ENCODE data around the gene HIKESHI.

DNA sequence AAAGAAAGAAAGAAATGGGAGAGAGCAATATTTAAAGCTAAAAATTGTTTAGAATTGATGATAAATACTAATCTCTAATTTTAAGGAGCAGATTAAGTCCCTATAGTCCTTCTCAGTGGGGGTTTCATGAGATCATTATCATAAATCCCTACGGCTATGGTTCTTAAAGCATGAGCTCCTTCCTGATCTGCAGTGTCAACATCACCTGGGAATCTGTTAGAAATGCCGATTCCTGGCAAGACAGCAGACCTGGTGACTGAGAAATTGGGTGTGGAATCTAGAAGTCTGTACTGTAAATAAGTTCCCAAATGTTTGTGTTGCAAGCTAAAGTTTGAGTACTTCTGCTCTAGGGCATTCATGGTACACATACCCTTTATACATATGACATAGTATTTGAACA is 12.6 kb downstream of the HIKESHI start:
- TF ChIP-seq, protein P1, sequence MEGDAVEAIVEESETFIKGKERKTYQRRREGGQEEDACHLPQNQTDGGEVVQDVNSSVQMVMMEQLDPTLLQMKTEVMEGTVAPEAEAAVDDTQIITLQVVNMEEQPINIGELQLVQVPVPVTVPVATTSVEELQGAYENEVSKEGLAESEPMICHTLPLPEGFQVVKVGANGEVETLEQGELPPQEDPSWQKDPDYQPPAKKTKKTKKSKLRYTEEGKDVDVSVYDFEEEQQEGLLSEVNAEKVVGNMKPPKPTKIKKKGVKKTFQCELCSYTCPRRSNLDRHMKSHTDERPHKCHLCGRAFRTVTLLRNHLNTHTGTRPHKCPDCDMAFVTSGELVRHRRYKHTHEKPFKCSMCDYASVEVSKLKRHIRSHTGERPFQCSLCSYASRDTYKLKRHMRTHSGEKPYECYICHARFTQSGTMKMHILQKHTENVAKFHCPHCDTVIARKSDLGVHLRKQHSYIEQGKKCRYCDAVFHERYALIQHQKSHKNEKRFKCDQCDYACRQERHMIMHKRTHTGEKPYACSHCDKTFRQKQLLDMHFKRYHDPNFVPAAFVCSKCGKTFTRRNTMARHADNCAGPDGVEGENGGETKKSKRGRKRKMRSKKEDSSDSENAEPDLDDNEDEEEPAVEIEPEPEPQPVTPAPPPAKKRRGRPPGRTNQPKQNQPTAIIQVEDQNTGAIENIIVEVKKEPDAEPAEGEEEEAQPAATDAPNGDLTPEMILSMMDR (IDR thresholded peaks at IDR 0.05): no peak
- TF ChIP-seq POLR2AphosphoS5 (IDR thresholded peaks at IDR 0.05): no peak
